Astrocyte (in vitro differentiated cells and primary cell): ENCODE measurements around the gene C19orf12.

Experiments used
- CTCF ChIP-seq: IDR thresholded peaks from 2 replicates; pipeline ENCODE4 v1.5.1; 2011; ENCODE audit warnings: low read depth, mild to moderate bottlenecking, inconsistent platforms, low read length, moderate library complexity; ENCODE audit not compliant: insufficient read depth
- EZH2 ChIP-seq: IDR thresholded peaks from 2 replicates; pipeline ENCODE4 v1.6.1; 2012; ENCODE audit warnings: mild to moderate bottlenecking, low read length, inconsistent platforms; ENCODE audit not compliant: insufficient read depth

GRCh38 chr19:29700498-29700897 lies 14.6 kb downstream of the C19orf12 start:
- TF ChIP-seq CTCF: no peak
- no peak for TF ChIP-seq EZH2
